Left lung (tissue), 14 donors: Measurements from ENCODE around the gene NUTM2G. TPM values are rescaled to one million over a fixed set of nuclear protein-coding genes. Genes with fewer than 3 reads are reported as not detected.
"Not testable (repeated sequence)": the region's sequence is repeated elsewhere in the genome, so short reads cannot be mapped to it uniquely, and the experiment has no call there.

Experiments
- ATAC-seq: fragments of 200-7000 bp; cut with Tn5 transposase; one replicate; pipeline ENCODE4 v1.9.1; 2020; ENCODE audit warnings: moderate library complexity
- DNase-seq, 4 donors: peaks; one replicate each; pipeline ENCODE4 v3.0.0-alpha.2; 2013 to 2020
- H3K27ac ChIP-seq, 2 donors: fragments of 200-600 bp; sonication (generic) in 1 of 2; one replicate each; pipeline versions ENCODE4 v1.5.0 to v1.8.0; 2020 to 2021
- H3K27me3 ChIP-seq, 2 donors: fragments of 200-600 bp; sonication (generic) in 1 of 2; one replicate each; pipeline versions ENCODE4 v1.5.0 to v1.8.0; 2020 to 2021
- H3K36me3 ChIP-seq, 2 donors: fragments of 200-600 bp; sonication (generic) in 1 of 2; one replicate each; pipeline versions ENCODE4 v1.5.0 to v1.8.0; 2020 to 2021
- H3K4me1 ChIP-seq, 2 donors: fragments of 200-600 bp; one replicate each; pipeline ENCODE4 v1.8.0; 2021
- H3K4me3 ChIP-seq, 2 donors: fragments of 200-600 bp; sonication (generic) in 1 of 2; one replicate each; pipeline versions ENCODE4 v1.5.0 to v1.8.0; 2020 to 2021; ENCODE audit warnings: mild to moderate bottlenecking in 1 of 2
- H3K9me3 ChIP-seq, 2 donors: fragments of 200-600 bp; sonication (generic) in 1 of 2; one replicate each; pipeline versions ENCODE4 v1.5.0 to v1.8.0; 2020 to 2021
- CTCF ChIP-seq, 2 donors: fragments of 200-600 bp; sonication (generic) in 1 of 2; IDR thresholded peaks; one replicate each; pipeline versions ENCODE4 v1.5.0 to v1.8.0; 2021; ENCODE audit warnings: antibody characterized with exemption in 2 of 2
- intact Hi-C, 2 donors: fragments of 100-400 bp; cut with DNase I; formaldehyde crosslinking; loops; one replicate each; pipeline versions ENCODE4 v1.11.2 to v1.14.2; 2022
- long read RNA-seq, 12 donors: library from polyadenylated mRNA in 2 of 12; unstranded in 2 of 12; transcript quantifications; one replicate each; pipeline ENCODE4 v2.0.0 and lab custom pipeline, GENCODE V29; 2019 to 2026
- polyA plus RNA-seq, 6 donors: library from polyadenylated mRNA; unstranded; fragments of 120-200 nt; gene quantifications; one replicate each; pipeline ENCODE4 v1.2.1, GENCODE V29; 2013; ENCODE audit not compliant: insufficient read length in 6 of 6
- total RNA-seq, 2 donors: library from RNA; stranded (reverse); fragmentation: NEBNext Ultra II Directional; extraction: Animal tissue kit (Norgen Biotek cat#: 25700); gene quantifications; one replicate each; pipeline ENCODE4 v1.2.1, GENCODE V29; 2021
- donor health status: DM: no; HTN: yes; CAD: no.
- donor health status: DM: no; HTN: no; CAD: no.

The NUTM2G gene
- total RNA-seq (not detected), polyA plus RNA-seq (1 to 10 TPM in 3 of 6 donors, under 1 TPM in 3; 0.82 to 1.7 (median 1.0) TPM)
- long read RNA-seq, donor 1, partial matches to known transcripts, result 14 of 25 reads
- long read RNA-seq, donor 1, other reads (novel, unspliced or antisense), result 11 of 25 reads
- long read RNA-seq, donor 2, result 0 reads
- long read RNA-seq, donor 3, result 0 reads
- long read RNA-seq, donor 4, result 0 reads
- long read RNA-seq, donor 5, partial matches to known transcripts, result 6 of 16 reads
- long read RNA-seq, donor 5, other reads (novel, unspliced or antisense), result 10 of 16 reads
- long read RNA-seq, donor 6, result 0 reads
- long read RNA-seq, donor 7, result 0 reads
- long read RNA-seq, donor 8, result 0 reads
- long read RNA-seq, donor 9, result 0 reads
- long read RNA-seq, donor 10, result 0 reads
- long read RNA-seq, donor 11, partial matches to known transcripts, result 0 of 7 reads
- long read RNA-seq, donor 11, other reads (novel, unspliced or antisense), result 7 of 7 reads
- long read RNA-seq, donor 12, partial matches to known transcripts, result 5 of 15 reads
- long read RNA-seq, donor 12, other reads (novel, unspliced or antisense), result 10 of 15 reads

- ATAC-seq, intact Hi-C loops: not testable (repeated sequence)
Observed at GRCh38 chr9:96928543-96928942, at the start of gene NUTM2G. TSS of gene NUTM2G (plus strand) at chr9:96928843. CDS start at chr9:96929025, 182 bp downstream.

GRCh38 chr9:96883922-96884321 lies 44.7 kb upstream of the NUTM2G start:
- H3K9me3 ChIP-seq, result no peaks in the 10 kb centered on the region
- DNase-seq, result no peak
- intact Hi-C loops, result no loop called here
- TF ChIP-seq CTCF (IDR thresholded peaks at IDR 0.05), result no peak
- H3K36me3 ChIP-seq, result no peaks in the 10 kb centered on the region
- no peaks in the 10 kb centered on the region for H3K4me1 ChIP-seq
- no peak for ATAC-seq
- H3K4me3 ChIP-seq, result no peak overlapping the region
- H3K27me3 ChIP-seq, result peaks cover 4 to 9% of the 10 kb centered on the region in 2 donors
- H3K27ac ChIP-seq, result no peak overlapping the region

More at GRCh38 chr9:96928543-96928942, at the start of gene NUTM2G:
- not testable (repeated sequence) for H3K4me3 ChIP-seq, H3K9me3 ChIP-seq, H3K27me3 ChIP-seq, DNase-seq, H3K27ac ChIP-seq, H3K4me1 ChIP-seq, H3K36me3 ChIP-seq

GRCh38 chr9:96884443-96884842 lies 44.2 kb upstream of the NUTM2G start:
- ATAC-seq (peak; percentile 67), DNase-seq (peak in 1 of 4 donors; percentile 49)
- TF ChIP-seq CTCF (IDR thresholded peaks at IDR 0.05), result no peak
- H3K27ac ChIP-seq, result no peak overlapping the region
- H3K4me3 ChIP-seq, result no peak overlapping the region
- no peaks in the 10 kb centered on the region for H3K9me3 ChIP-seq
- intact Hi-C loops, result no loop called here
- no peaks in the 10 kb centered on the region for H3K4me1 ChIP-seq
- H3K36me3 ChIP-seq, result no peaks in the 10 kb centered on the region
- peaks cover 4% of the 10 kb centered on the region in 2 donors for H3K27me3 ChIP-seq

- peaks cover 0 to under 1% of the 10 kb centered on the region in 2 donors for H3K27me3 ChIP-seq
- intact Hi-C loops, result no loop called here
- H3K4me3 ChIP-seq, result no peak overlapping the region
Observed at GRCh38 chr9:96885424-96885823, 43.2 kb upstream of the NUTM2G start.

GRCh38 chr9:96888591-96888990 lies 40.1 kb upstream of the NUTM2G start:
- H3K4me3 ChIP-seq, result no peak overlapping the region
- no peaks in the 10 kb centered on the region for H3K27me3 ChIP-seq
- intact Hi-C loops, result no loop called here
- no peak for TF ChIP-seq CTCF (IDR thresholded peaks at IDR 0.05)
- DNase-seq (no peak), ATAC-seq (no peak)
- H3K4me1 ChIP-seq, result no peaks in the 10 kb centered on the region
- no peak overlapping the region for H3K27ac ChIP-seq
- H3K9me3 ChIP-seq, result no peaks in the 10 kb centered on the region
- H3K36me3 ChIP-seq, result no peaks in the 10 kb centered on the region

More at GRCh38 chr9:96885424-96885823, 43.2 kb upstream of the NUTM2G start:
- no peaks in the 10 kb centered on the region for H3K4me1 ChIP-seq
- no peak overlapping the region for H3K27ac ChIP-seq
- H3K36me3 ChIP-seq, result no peaks in the 10 kb centered on the region
- TF ChIP-seq CTCF (IDR thresholded peaks at IDR 0.05), result no peak
- no peak for ATAC-seq
- no peaks in the 10 kb centered on the region for H3K9me3 ChIP-seq
- no peak for DNase-seq
